Muscle layer of duodenum (tissue), 2 donors: ENCODE data around the gene WWOX.

Experiments
- H3K27ac ChIP-seq: one replicate; pipeline ENCODE4 v1.7.0; 2013; ENCODE audit warnings: mild to moderate bottlenecking, low read length
- H3K27me3 ChIP-seq: one replicate; pipeline ENCODE4 v1.7.0; 2013; ENCODE audit warnings: low read depth, mild to moderate bottlenecking, control low read depth, low read length
- H3K36me3 ChIP-seq, 2 donors: one replicate each; pipeline ENCODE4 v1.7.0; 2013; ENCODE audit warnings: low read length in 2 of 2, control low read depth in 1 of 2, mild to moderate bottlenecking in 1 of 2; ENCODE audit not compliant: insufficient read depth in 2 of 2, control insufficient read depth in 1 of 2
- H3K4me1 ChIP-seq, 2 donors: one replicate each; pipeline ENCODE4 v1.7.0; 2013; ENCODE audit warnings: low read length in 2 of 2, mild to moderate bottlenecking in 2 of 2, control low read depth in 1 of 2, moderate library complexity in 1 of 2; ENCODE audit not compliant: insufficient read depth in 2 of 2, control insufficient read depth in 1 of 2
- H3K4me3 ChIP-seq, 2 donors: one replicate each; pipeline ENCODE4 v1.7.0; 2013; ENCODE audit warnings: low read length in 2 of 2, low read depth in 1 of 2, mild to moderate bottlenecking in 1 of 2
- H3K9me3 ChIP-seq, 2 donors: one replicate each; pipeline ENCODE4 v1.7.0; 2013; ENCODE audit warnings: low read length in 2 of 2, control low read depth in 1 of 2, mild to moderate bottlenecking in 1 of 2; ENCODE audit not compliant: control insufficient read depth in 1 of 2
- donor health status: healthy.

Gene WWOX

GRCh38 chr16:78709137-78709884 lies 609.9 kb downstream of the WWOX start:
- Histone ChIP-seq H3K27ac (no peak overlapping the region), H3K9me3 (no peaks in the 10 kb centered on the region), H3K4me3 (no peak overlapping the region), H3K36me3 (no peaks in the 10 kb centered on the region), H3K4me1 (no peaks in the 10 kb centered on the region), H3K27me3 (no peaks in the 10 kb centered on the region)

- Histone ChIP-seq H3K4me3 (no peak overlapping the region), H3K27me3 (no peaks in the 10 kb centered on the region), H3K9me3 (no peaks in the 10 kb centered on the region), H3K36me3 (no peaks in the 10 kb centered on the region), H3K27ac (no peak overlapping the region), H3K4me1 (no peaks in the 10 kb centered on the region)
These were observed 615.7 kb downstream of the WWOX start for GRCh38 chr16:78715106-78715505.

- Histone ChIP-seq H3K27me3 (no peaks in the 10 kb centered on the region), H3K4me3 (no peak overlapping the region), H3K36me3 (no peaks in the 10 kb centered on the region), H3K9me3 (no peaks in the 10 kb centered on the region), H3K4me1 (no peaks in the 10 kb centered on the region), H3K27ac (no peak overlapping the region)
These were observed 616.2 kb downstream of the WWOX start for GRCh38 chr16:78715673-78716072.

GRCh38 chr16:78718141-78718540 lies 618.7 kb downstream of the WWOX start:
- H3K4me1 ChIP-seq = no peaks in the 10 kb centered on the region
- H3K27me3 ChIP-seq = no peaks in the 10 kb centered on the region
- H3K4me3 ChIP-seq = no peak overlapping the region
- H3K27ac ChIP-seq = no peak overlapping the region
- no peaks in the 10 kb centered on the region for H3K9me3 ChIP-seq
- H3K36me3 ChIP-seq = no peaks in the 10 kb centered on the region

- H3K4me3 ChIP-seq = no peak overlapping the region
- no peaks in the 10 kb centered on the region for H3K36me3 ChIP-seq
- no peaks in the 10 kb centered on the region for H3K4me1 ChIP-seq
- no peaks in the 10 kb centered on the region for H3K9me3 ChIP-seq
- H3K27me3 ChIP-seq = no peaks in the 10 kb centered on the region
- no peak overlapping the region for H3K27ac ChIP-seq
These were observed 621.0 kb downstream of the WWOX start for GRCh38 chr16:78720416-78720815.

- Histone ChIP-seq H3K4me1 (no peaks in the 10 kb centered on the region), H3K27me3 (no peaks in the 10 kb centered on the region), H3K4me3 (no peak overlapping the region), H3K27ac (no peak overlapping the region), H3K36me3 (no peaks in the 10 kb centered on the region), H3K9me3 (no peaks in the 10 kb centered on the region)
These were observed 628.1 kb downstream of the WWOX start for GRCh38 chr16:78727536-78727935.

GRCh38 chr16:78729687-78730086 lies 630.2 kb downstream of the WWOX start:
- no peaks in the 10 kb centered on the region for H3K4me1 ChIP-seq
- H3K27me3 ChIP-seq = no peaks in the 10 kb centered on the region
- H3K36me3 ChIP-seq = no peaks in the 10 kb centered on the region
- no peak overlapping the region for H3K4me3 ChIP-seq
- no peaks in the 10 kb centered on the region for H3K9me3 ChIP-seq
- no peak overlapping the region for H3K27ac ChIP-seq

- H3K27me3 ChIP-seq = no peaks in the 10 kb centered on the region
- no peak overlapping the region for H3K4me3 ChIP-seq
- no peaks in the 10 kb centered on the region for H3K9me3 ChIP-seq
- no peaks in the 10 kb centered on the region for H3K36me3 ChIP-seq
- no peaks in the 10 kb centered on the region for H3K4me1 ChIP-seq
- no peak overlapping the region for H3K27ac ChIP-seq
These were observed 632.3 kb downstream of the WWOX start for GRCh38 chr16:78731785-78732184.

GRCh38 chr16:78732696-78733095 lies 633.2 kb downstream of the WWOX start:
- no peak overlapping the region for H3K4me3 ChIP-seq
- no peak overlapping the region for H3K27ac ChIP-seq
- H3K36me3 ChIP-seq = no peaks in the 10 kb centered on the region
- no peaks in the 10 kb centered on the region for H3K27me3 ChIP-seq
- no peaks in the 10 kb centered on the region for H3K9me3 ChIP-seq
- H3K4me1 ChIP-seq = no peaks in the 10 kb centered on the region

- H3K36me3 ChIP-seq = no peaks in the 10 kb centered on the region
- H3K4me3 ChIP-seq = no peak overlapping the region
- H3K4me1 ChIP-seq = no peaks in the 10 kb centered on the region
- H3K9me3 ChIP-seq = no peaks in the 10 kb centered on the region
- H3K27ac ChIP-seq = no peak overlapping the region
- no peaks in the 10 kb centered on the region for H3K27me3 ChIP-seq
These were observed 635.9 kb downstream of the WWOX start for GRCh38 chr16:78735337-78735736.

- H3K4me1 ChIP-seq = no peaks in the 10 kb centered on the region
- no peaks in the 10 kb centered on the region for H3K9me3 ChIP-seq
- H3K27ac ChIP-seq = no peak overlapping the region
- H3K27me3 ChIP-seq = no peaks in the 10 kb centered on the region
- H3K4me3 ChIP-seq = no peak overlapping the region
- no peaks in the 10 kb centered on the region for H3K36me3 ChIP-seq
These were observed 638.2 kb downstream of the WWOX start for GRCh38 chr16:78737630-78738029.

- Histone ChIP-seq H3K4me1 (no peaks in the 10 kb centered on the region), H3K9me3 (no peaks in the 10 kb centered on the region)
These were observed 639.1 kb downstream of the WWOX start for GRCh38 chr16:78738557-78738956.

More at GRCh38 chr16:78738557-78738956, 639.1 kb downstream of the WWOX start:
- Histone ChIP-seq H3K27ac (no peak overlapping the region), H3K36me3 (no peaks in the 10 kb centered on the region), H3K4me3 (no peak overlapping the region), H3K27me3 (no peaks in the 10 kb centered on the region)
